ENCODE measurements around the gene TEN1.
"Not testable (repeated sequence)": the region's sequence is repeated elsewhere in the genome, so short reads cannot be mapped to it uniquely, and the experiment has no call there.

Gene TEN1

GRCh38 chr17:75959839-75960511, 19.1 kb upstream of the TEN1 start:
- TF ChIP-seq CTCF (IDR thresholded peaks at IDR 0.05; ENCODE audit: borderline replicate concordance, insufficient read depth, low read depth, low read length): no peak
- H3K4me3 ChIP-seq (ENCODE audit: low read depth, low read length): no peak overlapping the region

DNA sequence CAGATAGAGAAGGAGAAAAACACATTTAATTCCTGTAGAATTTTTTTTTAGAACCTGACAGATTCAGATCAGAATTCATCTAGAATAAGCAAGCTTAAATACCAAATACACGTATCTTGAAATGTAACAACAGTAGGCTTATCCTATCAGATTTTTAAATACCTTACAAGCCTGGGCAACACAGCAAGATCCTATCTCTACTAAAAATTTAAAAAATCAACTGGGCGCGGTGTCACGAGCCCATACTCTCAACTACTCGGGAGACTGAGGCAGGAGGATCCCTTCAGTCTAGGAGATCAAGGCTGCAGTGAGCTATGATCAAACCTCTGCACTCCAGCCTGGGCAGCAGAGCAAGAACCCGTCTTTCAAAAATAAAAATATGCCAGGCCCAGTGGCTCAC, 13.6 kb upstream of the TEN1 start:
- TF ChIP-seq CTCF (IDR thresholded peaks at IDR 0.05; ENCODE audit: borderline replicate concordance, insufficient read depth, low read depth, low read length): no peak
- H3K4me3 ChIP-seq (ENCODE audit: low read depth, low read length): no peak overlapping the region

- H3K4me3 ChIP-seq (ENCODE audit: low read depth, low read length): not testable (repeated sequence)
These were observed 10.0 kb upstream of the TEN1 start for GRCh38 chr17:75969044-75969443.

DNA sequence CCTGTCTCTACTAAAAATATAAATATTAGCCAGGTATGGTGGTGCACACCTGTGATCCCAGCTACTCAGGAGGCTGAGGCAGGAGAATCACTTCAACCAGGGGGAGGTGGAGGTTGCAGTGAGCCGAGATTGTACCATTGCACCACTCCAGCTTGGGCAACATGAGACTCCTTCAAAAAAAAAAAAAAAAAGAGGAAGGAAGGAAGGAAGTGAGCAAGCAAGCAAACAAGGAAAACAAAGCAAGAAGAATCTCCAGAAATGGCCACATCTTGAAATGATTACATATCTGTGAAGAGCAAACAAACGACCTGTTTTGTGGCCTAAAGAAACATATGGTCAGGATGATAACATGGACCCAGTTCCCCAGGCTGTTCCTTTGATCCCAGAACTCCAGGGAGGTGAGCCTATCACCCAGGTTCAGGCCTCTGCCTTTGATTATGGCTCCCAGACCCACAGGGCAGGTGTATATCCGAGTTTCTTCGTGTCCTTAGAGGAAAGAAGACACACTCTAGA, 9.0 kb upstream of the TEN1 start:
- TF ChIP-seq CTCF (IDR thresholded peaks at IDR 0.05; ENCODE audit: borderline replicate concordance, insufficient read depth, low read depth, low read length): no peak
- no peak overlapping the region for H3K4me3 ChIP-seq (ENCODE audit: low read depth, low read length)

DNA sequence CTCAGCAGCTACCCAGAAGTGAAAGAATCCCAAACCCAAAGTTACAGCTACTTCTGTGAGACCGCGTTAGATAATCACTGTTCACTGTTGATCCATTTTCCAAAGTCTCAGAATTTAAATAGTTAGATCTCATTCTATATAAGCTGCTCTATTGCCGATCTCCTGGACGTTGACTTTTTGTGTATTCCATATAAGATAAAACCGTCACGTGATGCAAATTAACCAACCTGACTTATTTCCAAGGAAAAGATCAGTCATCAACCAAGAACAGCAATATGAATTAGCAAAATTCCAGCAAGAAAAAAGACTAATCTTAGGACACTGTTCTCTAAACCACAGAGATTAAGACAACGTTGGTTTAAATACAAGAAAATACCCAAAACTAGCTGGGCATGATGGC, 8.4 kb upstream of the TEN1 start:
- H3K4me3 ChIP-seq (ENCODE audit: low read depth, low read length): no peak overlapping the region
- no peak for TF ChIP-seq CTCF (IDR thresholded peaks at IDR 0.05; ENCODE audit: borderline replicate concordance, insufficient read depth, low read depth, low read length)

DNA sequence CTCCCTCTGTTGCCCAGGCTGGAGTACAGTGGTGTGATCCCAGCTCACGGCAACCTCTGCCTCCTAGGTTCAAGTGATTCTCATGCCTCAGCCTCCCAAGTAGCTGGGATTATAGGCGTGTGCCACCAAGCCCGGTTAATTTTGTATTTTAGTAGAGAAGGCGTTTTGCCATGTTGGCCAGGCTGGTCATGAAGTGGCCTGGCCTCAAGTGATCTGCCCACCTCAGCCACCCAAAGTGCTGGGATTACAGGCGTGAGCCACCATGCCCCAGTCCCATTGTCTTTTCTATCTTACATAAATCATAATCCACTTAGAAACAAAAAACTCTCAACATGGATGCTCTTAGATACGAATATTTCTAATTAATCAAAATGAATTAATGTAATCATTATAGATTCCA, 3.9 kb upstream of the TEN1 start:
- H3K4me3 ChIP-seq (ENCODE audit: low read depth, low read length): not testable (repeated sequence)

- no peak for TF ChIP-seq CTCF (IDR thresholded peaks at IDR 0.05; ENCODE audit: borderline replicate concordance, insufficient read depth, low read depth, low read length)
- H3K4me3 ChIP-seq (ENCODE audit: low read depth, low read length): no peak overlapping the region
These were observed 3.3 kb upstream of the TEN1 start for GRCh38 chr17:75975757-75976174.

- no peak for TF ChIP-seq CTCF (IDR thresholded peaks at IDR 0.05; ENCODE audit: borderline replicate concordance, insufficient read depth, low read depth, low read length)
- H3K4me3 ChIP-seq (ENCODE audit: low read depth, low read length): no peak overlapping the region
These were observed 2.7 kb upstream of the TEN1 start for GRCh38 chr17:75976175-75976848.

Data from GM12875 (cell line).